Calu3 (cell line): Measurements from ENCODE around the gene FAM120B. TPM values are rescaled to one million over a fixed set of nuclear protein-coding genes. Genes with fewer than 3 reads are reported as not detected.

Experiments
- BruUV-seq: library from RNA; stranded (reverse); fragments of 400-500 nt; replicated peaks from 2 replicates; lab custom pipeline; 2021; lab: Mats Ljungman, UMichigan
- CTCF ChIA-PET: fragments of 300-600 bp; sonication (Branson Sonifier 250); formaldehyde crosslinking; loops from one replicate; lab custom pipeline; 2022; ENCODE audit warnings: antibody characterized with exemption; lab: Charles Lee
- DNase-seq: peaks from one replicate; pipeline ENCODE4 v3.0.0; 2022
- H3K27ac Mint-ChIP-seq: one replicate; pipeline ENCODE4 v1.8.0; 2022; ENCODE audit warnings: mixed read lengths; ENCODE audit not compliant: unreplicated experiment
- H3K27me3 Mint-ChIP-seq: one replicate; pipeline ENCODE4 v1.8.0; 2022; ENCODE audit warnings: mixed read lengths; ENCODE audit not compliant: unreplicated experiment
- H3K36me3 Mint-ChIP-seq: one replicate; pipeline ENCODE4 v1.8.0; 2022; ENCODE audit warnings: mild to moderate bottlenecking, moderate library complexity, mixed read lengths; ENCODE audit not compliant: insufficient read depth, unreplicated experiment
- H3K4me1 Mint-ChIP-seq: one replicate; pipeline ENCODE4 v1.8.0; 2022; ENCODE audit warnings: mild to moderate bottlenecking, low read depth, mixed read lengths; ENCODE audit not compliant: unreplicated experiment
- H3K4me3 Mint-ChIP-seq: one replicate; pipeline ENCODE4 v1.8.0; 2022; ENCODE audit warnings: mild to moderate bottlenecking, low read depth, moderate library complexity, mixed read lengths; ENCODE audit not compliant: unreplicated experiment
- H3K9me3 Mint-ChIP-seq: one replicate; pipeline ENCODE4 v1.8.0; 2022; ENCODE audit warnings: low read depth, mixed read lengths; ENCODE audit not compliant: unreplicated experiment
- CTCF ChIP-seq: fragments of 200-600 bp; IDR thresholded peaks from one replicate; pipeline ENCODE4 v1.8.0; 2022; ENCODE audit warnings: antibody characterized with exemption; ENCODE audit not compliant: unreplicated experiment
- intact Hi-C: fragments of 100-400 bp; cut with micrococcal nuclease; formaldehyde crosslinking; loops from one replicate; pipeline ENCODE4 v1.10.0; 2022; ENCODE audit not compliant: unreplicated experiment
- total RNA-seq: library from RNA; stranded (reverse); gene quantifications from 2 replicates; pipeline ENCODE4 v1.2.3, GENCODE V29; 2022

The FAM120B gene
- total RNA-seq, 1 experiment from 2014 or later = 13.2 TPM

GRCh38 chr6:170355661-170356060, 49.1 kb downstream of the FAM120B start:
- Mint-ChIP-seq H3K27ac (no peak overlapping the region), H3K4me3 (no peak overlapping the region), H3K4me1 (no peaks in the 10 kb centered on the region), H3K27me3 (no peaks in the 10 kb centered on the region), H3K9me3 (peaks cover 10% of the 10 kb centered on the region), H3K36me3 (peaks cover 5% of the 10 kb centered on the region)
- intact Hi-C loops = no loop called here
- no peak for TF ChIP-seq CTCF
- no peak for DNase-seq
- CTCF ChIA-PET = no interaction called here
- no TSS peak for BruUV-seq

- CTCF ChIA-PET = no interaction called here
- Mint-ChIP-seq H3K9me3 (peaks cover under 1% of the 10 kb centered on the region), H3K27me3 (no peaks in the 10 kb centered on the region), H3K4me3 (no peak overlapping the region), H3K4me1 (no peaks in the 10 kb centered on the region), H3K36me3 (no peaks in the 10 kb centered on the region), H3K27ac (no peak overlapping the region)
- no TSS peak for BruUV-seq
- TF ChIP-seq CTCF = no peak
- DNase-seq = no peak
- intact Hi-C loops = no loop called here
Observed at GRCh38 chr6:170357812-170358211, 51.3 kb downstream of the FAM120B start.

- Mint-ChIP-seq H3K9me3 (no peaks in the 10 kb centered on the region), H3K36me3 (no peaks in the 10 kb centered on the region), H3K4me3 (no peak overlapping the region), H3K27me3 (no peaks in the 10 kb centered on the region), H3K27ac (no peak overlapping the region), H3K4me1 (no peaks in the 10 kb centered on the region)
- no peak for TF ChIP-seq CTCF
- intact Hi-C loops = no loop called here
- no TSS peak for BruUV-seq
- no peak for DNase-seq
- CTCF ChIA-PET = no interaction called here
Observed at GRCh38 chr6:170358496-170358895, 51.9 kb downstream of the FAM120B start.

- Mint-ChIP-seq H3K9me3 (no peaks in the 10 kb centered on the region), H3K27ac (no peak overlapping the region), H3K27me3 (no peaks in the 10 kb centered on the region), H3K4me1 (no peaks in the 10 kb centered on the region), H3K36me3 (peaks cover 14% of the 10 kb centered on the region), H3K4me3 (no peak overlapping the region)
- BruUV-seq = no TSS peak
- intact Hi-C loops = no loop called here
- no peak for TF ChIP-seq CTCF
- CTCF ChIA-PET = no interaction called here
- DNase-seq = no peak
Observed at GRCh38 chr6:170360476-170360875, 53.9 kb downstream of the FAM120B start.
